NCI-H524 (cell line): ENCODE data around the gene KRT82.
"Not testable (repeated sequence)": the region's sequence is repeated elsewhere in the genome, so short reads cannot be mapped to it uniquely, and the experiment has no call there.

Experiments used
- DNase-seq, 2 experiments: peaks; one replicate each; lab custom pipeline; 2025; lab: John Stamatoyannopoulos, UW

The KRT82 gene

GRCh38 chr12:52405922-52406385, at the start of gene KRT82:
KRT82 (minus strand) TSS chr12:52406335; CDS start chr12:52406277, 58 bp downstream.
- no peak for DNase-seq

- DNase-seq: no peak
These were observed 49.7 kb upstream of the KRT82 start for GRCh38 chr12:52455821-52456220.

- DNase-seq: no peak
These were observed 48.5 kb upstream of the KRT82 start for GRCh38 chr12:52454411-52455201.

GRCh38 chr12:52452101-52452500, 46.0 kb upstream of the KRT82 start, which contains the start of gene KRT6B:
KRT6B (minus strand) TSS chr12:52452146; CDS start chr12:52452078, 68 bp downstream.
- DNase-seq: no peak

GRCh38 chr12:52448228-52448627, 42.1 kb upstream of the KRT82 start:
- no peak for DNase-seq

GRCh38 chr12:52447196-52447595, 41.1 kb upstream of the KRT82 start:
- DNase-seq: not testable (repeated sequence)

GRCh38 chr12:52446367-52447045, 40.4 kb upstream of the KRT82 start:
- DNase-seq: no peak

GRCh38 chr12:52445876-52446275, 39.7 kb upstream of the KRT82 start:
- no peak for DNase-seq

- DNase-seq: no peak
These were observed 38.8 kb upstream of the KRT82 start for GRCh38 chr12:52444647-52445595.

GRCh38 chr12:52443966-52444365, 37.8 kb upstream of the KRT82 start:
- no peak for DNase-seq

- no peak for DNase-seq
These were observed 36.5 kb upstream of the KRT82 start for GRCh38 chr12:52442600-52443061.

- peak; percentile 20 to 47 for DNase-seq
These were observed 35.3 kb upstream of the KRT82 start for GRCh38 chr12:52441320-52441911.

- DNase-seq: peak in 1 of 2 experiments; percentile 24
These were observed 34.7 kb upstream of the KRT82 start for GRCh38 chr12:52440821-52441319.

GRCh38 chr12:52439845-52440244, 33.7 kb upstream of the KRT82 start:
- no peak for DNase-seq

GRCh38 chr12:52439420-52439819, 33.3 kb upstream of the KRT82 start:
- DNase-seq: no peak

- DNase-seq: no peak
These were observed 32.5 kb upstream of the KRT82 start for GRCh38 chr12:52438305-52439301.

- DNase-seq: no peak
These were observed 31.4 kb upstream of the KRT82 start for GRCh38 chr12:52437508-52437907.

- no peak for DNase-seq
These were observed 30.8 kb upstream of the KRT82 start for GRCh38 chr12:52436828-52437474.

- no peak for DNase-seq
These were observed 30.1 kb upstream of the KRT82 start for GRCh38 chr12:52436000-52436827.
